HepG2 (cell line): ENCODE measurements around the gene SOAT2. TPM values are rescaled to one million over a fixed set of nuclear protein-coding genes. Genes with fewer than 3 reads are reported as not detected.
A peak's percentile ranks its signal among the peaks of the same experiment; 100 is the strongest.

ENCODE experiments used
- ETV5 ChIP-seq: IDR thresholded peaks from 2 replicates; pipeline ENCODE4 v1.6.1; 2018; ENCODE audit warnings: missing biosample characterization, missing genetic modification reagents, inconsistent platforms, borderline replicate concordance
- MED1 ChIP-seq: sonication (generic); formaldehyde crosslinking; IDR thresholded peaks from 2 replicates; pipeline ENCODE4 v1.4.0; 2020; ENCODE audit warnings: missing genetic modification reagents
- SIX1 ChIP-seq: sonication (generic); formaldehyde crosslinking; IDR thresholded peaks from 2 replicates; pipeline ENCODE4 v1.4.0; 2020; ENCODE audit warnings: missing genetic modification reagents, borderline replicate concordance
- SRSF1 ChIP-seq: fragments of 200-400 bp; formaldehyde crosslinking; optimal IDR thresholded peaks from 2 replicates; pipeline ENCODE3; 2017; ENCODE audit warnings: mild to moderate bottlenecking, low read depth, low read length, moderate library complexity
- USF2 ChIP-seq, 2 experiments: sonication (generic) in 1 of 2; formaldehyde crosslinking in 1 of 2; IDR thresholded peaks; 2 replicates each; pipeline versions ENCODE4 v1.5.1 to v1.6.1; 2011 to 2020; ENCODE audit warnings: borderline replicate concordance in 1 of 2, low read depth in 1 of 2, low read length in 1 of 2, mild to moderate bottlenecking in 1 of 2, missing genetic modification reagents in 1 of 2, moderate library complexity in 1 of 2
- ZBTB46 ChIP-seq: sonication (generic); formaldehyde crosslinking; IDR thresholded peaks from 2 replicates; pipeline ENCODE4 v1.4.0; 2020; ENCODE audit warnings: mild to moderate bottlenecking, missing genetic modification reagents, borderline replicate concordance
- ZNF207 ChIP-seq: fragments of 450-650 bp; IDR thresholded peaks from 2 replicates; pipeline ENCODE4 v1.6.1; 2016; ENCODE audit warnings: antibody characterized with exemption, borderline replicate concordance
- ZNF276 ChIP-seq: sonication (generic); formaldehyde crosslinking; IDR thresholded peaks from 2 replicates; pipeline ENCODE4 v1.4.0; 2020; ENCODE audit warnings: mild to moderate bottlenecking, low read depth, missing genetic modification reagents
- ZNF558 ChIP-seq: sonication (generic); formaldehyde crosslinking; IDR thresholded peaks from 2 replicates; pipeline ENCODE4 v1.9.0; 2022; ENCODE audit warnings: mild to moderate bottlenecking, missing genetic modification reagents, borderline replicate concordance
- ZNF614 ChIP-seq: IDR thresholded peaks from 2 replicates; pipeline ENCODE4 v1.6.1; 2018; ENCODE audit warnings: missing biosample characterization, missing genetic modification reagents, inconsistent platforms, borderline replicate concordance
- ZNF850 ChIP-seq: sonication (generic); formaldehyde crosslinking; conservative IDR thresholded peaks from 2 replicates; pipeline ENCODE4 v1.9.0; 2021; ENCODE audit warnings: mild to moderate bottlenecking, missing genetic modification reagents
- polyA plus RNA-seq, 8 experiments: library from polyadenylated mRNA; depleted of rRNA in 3 of 8; stranded (reverse) in 7 of 8; unstranded in 1 of 8; fragments of >200 nt; fragmentation: Illumina TruSeq in 4 of 8; extraction: Trizol in 4 of 8; gene quantifications; 2 replicates each; pipeline versions ENCODE4 v1.2.1 to v1.2.3, GENCODE V29; 2011 to 2016; ENCODE audit warnings: low read depth in 4 of 8, missing spikeins in 1 of 8, mixed read lengths in 1 of 8; ENCODE audit not compliant: insufficient read depth in 1 of 8
- total RNA-seq, 5 experiments: library from RNA; depleted of rRNA; stranded (reverse); fragments of >200 nt; fragmentation: Illumina TruSeq; extraction: Trizol; gene quantifications; 2 replicates each; pipeline ENCODE4 v1.2.3, GENCODE V29; 2016; ENCODE audit warnings: low read depth in 1 of 5
- TF ChIP-seq, protein P1 (sequence below): sonication (generic); formaldehyde crosslinking; IDR thresholded peaks from 2 replicates; pipeline ENCODE4 v1.9.0; 2021; ENCODE audit warnings: missing genetic modification reagents, borderline replicate concordance
- TF ChIP-seq, protein P2 (sequence below): sonication (generic); formaldehyde crosslinking; IDR thresholded peaks from 2 replicates; pipeline ENCODE4 v1.5.0; 2020; ENCODE audit warnings: mild to moderate bottlenecking, missing genetic modification reagents
- TF ChIP-seq, protein P3 (sequence below): sonication (generic); formaldehyde crosslinking; IDR thresholded peaks from 2 replicates; pipeline ENCODE4 v1.5.1; 2020; ENCODE audit warnings: missing genetic modification reagents, mild to moderate bottlenecking, borderline replicate concordance

SOAT2 gene
- total and polyA plus RNA-seq, 2 of the 13 experiments (the other 11 are each of a cell fraction or from before 2014, with no cell fraction given), result 14.9 to 108 TPM

DNA sequence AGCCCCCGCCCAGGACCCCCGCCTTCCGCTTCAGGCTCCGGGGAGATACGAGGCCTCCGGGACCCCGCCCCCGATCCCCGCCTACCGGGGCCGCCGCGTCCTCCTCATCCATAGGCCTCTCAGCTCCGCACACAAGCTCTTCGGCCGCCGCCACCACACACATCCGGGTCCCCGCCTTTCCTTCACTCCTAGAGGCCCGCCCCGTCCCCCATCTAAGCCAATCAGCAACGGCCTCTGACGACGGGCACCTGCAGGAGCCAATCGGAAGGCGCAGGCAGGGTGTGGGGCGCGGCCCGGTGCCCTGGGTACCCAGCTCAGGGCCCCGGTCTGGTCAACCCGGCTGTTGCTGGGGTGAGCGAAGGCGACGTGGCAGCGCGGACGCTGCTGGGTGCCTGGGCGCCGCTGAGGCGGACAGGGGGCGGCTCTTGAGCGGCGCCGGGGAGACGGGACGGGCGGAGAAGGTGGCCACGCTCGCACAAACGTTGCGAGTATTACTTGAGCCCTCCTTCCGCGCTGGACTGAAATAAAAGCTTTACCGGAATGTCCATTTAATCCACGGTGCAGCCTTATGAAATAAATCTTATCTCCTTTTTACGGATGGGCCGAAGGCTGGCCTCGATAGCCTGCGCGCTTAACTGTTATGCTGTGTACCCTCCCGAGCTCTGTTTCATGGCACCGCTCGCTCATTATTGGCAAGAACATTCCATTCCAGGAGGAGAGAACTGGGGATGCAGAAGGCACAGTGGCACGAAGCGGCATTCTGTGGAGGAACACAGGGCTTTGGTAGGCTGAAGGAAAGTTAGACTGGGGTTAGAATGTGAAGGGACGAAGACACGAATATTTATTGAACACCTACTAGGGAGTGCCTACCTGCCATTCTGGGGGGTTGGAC lies 23.8 kb upstream of the SOAT2 start, which contains the start of gene SPRYD3 (continued):
- TF ChIP-seq, protein P1, sequence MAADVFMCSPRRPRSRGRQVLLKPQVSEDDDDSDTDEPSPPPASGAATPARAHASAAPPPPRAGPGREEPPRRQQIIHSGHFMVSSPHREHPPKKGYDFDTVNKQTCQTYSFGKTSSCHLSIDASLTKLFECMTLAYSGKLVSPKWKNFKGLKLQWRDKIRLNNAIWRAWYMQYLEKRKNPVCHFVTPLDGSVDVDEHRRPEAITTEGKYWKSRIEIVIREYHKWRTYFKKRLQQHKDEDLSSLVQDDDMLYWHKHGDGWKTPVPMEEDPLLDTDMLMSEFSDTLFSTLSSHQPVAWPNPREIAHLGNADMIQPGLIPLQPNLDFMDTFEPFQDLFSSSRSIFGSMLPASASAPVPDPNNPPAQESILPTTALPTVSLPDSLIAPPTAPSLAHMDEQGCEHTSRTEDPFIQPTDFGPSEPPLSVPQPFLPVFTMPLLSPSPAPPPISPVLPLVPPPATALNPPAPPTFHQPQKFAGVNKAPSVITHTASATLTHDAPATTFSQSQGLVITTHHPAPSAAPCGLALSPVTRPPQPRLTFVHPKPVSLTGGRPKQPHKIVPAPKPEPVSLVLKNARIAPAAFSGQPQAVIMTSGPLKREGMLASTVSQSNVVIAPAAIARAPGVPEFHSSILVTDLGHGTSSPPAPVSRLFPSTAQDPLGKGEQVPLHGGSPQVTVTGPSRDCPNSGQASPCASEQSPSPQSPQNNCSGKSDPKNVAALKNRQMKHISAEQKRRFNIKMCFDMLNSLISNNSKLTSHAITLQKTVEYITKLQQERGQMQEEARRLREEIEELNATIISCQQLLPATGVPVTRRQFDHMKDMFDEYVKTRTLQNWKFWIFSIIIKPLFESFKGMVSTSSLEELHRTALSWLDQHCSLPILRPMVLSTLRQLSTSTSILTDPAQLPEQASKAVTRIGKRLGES, result no peak
- TF ChIP-seq MED1 (CRISPR knock-in tag) (peak; percentile 40; the same call in 1 of the 2 replicates), ZNF850 (CRISPR knock-in tag) (no peak), ZNF276 (CRISPR knock-in tag) (no peak), USF2 (IDR thresholded peaks at IDR 0.05; ENCODE audit: low read depth, low read length) (no peak), USF2 (CRISPR knock-in tag; IDR thresholded peaks at IDR 0.05; ENCODE audit: borderline replicate concordance) (no peak), ZBTB46 (no peak), SIX1 (CRISPR knock-in tag) (no peak), SRSF1 (no peak), ZNF558 (CRISPR knock-in tag) (no peak), ZNF207 (no peak), ZNF614 (CRISPR knock-in tag) (peak; percentile 21; the same call in 1 of the 2 replicates), ETV5 (CRISPR knock-in tag) (no peak; the same call in 1 of the 2 replicates)
- TF ChIP-seq, protein P2, sequence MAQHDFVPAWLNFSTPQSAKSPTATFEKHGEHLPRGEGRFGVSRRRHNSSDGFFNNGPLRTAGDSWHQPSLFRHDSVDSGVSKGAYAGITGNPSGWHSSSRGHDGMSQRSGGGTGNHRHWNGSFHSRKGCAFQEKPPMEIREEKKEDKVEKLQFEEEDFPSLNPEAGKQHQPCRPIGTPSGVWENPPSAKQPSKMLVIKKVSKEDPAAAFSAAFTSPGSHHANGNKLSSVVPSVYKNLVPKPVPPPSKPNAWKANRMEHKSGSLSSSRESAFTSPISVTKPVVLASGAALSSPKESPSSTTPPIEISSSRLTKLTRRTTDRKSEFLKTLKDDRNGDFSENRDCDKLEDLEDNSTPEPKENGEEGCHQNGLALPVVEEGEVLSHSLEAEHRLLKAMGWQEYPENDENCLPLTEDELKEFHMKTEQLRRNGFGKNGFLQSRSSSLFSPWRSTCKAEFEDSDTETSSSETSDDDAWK (CRISPR knock-in tag), result no peak
- TF ChIP-seq, protein P3, sequence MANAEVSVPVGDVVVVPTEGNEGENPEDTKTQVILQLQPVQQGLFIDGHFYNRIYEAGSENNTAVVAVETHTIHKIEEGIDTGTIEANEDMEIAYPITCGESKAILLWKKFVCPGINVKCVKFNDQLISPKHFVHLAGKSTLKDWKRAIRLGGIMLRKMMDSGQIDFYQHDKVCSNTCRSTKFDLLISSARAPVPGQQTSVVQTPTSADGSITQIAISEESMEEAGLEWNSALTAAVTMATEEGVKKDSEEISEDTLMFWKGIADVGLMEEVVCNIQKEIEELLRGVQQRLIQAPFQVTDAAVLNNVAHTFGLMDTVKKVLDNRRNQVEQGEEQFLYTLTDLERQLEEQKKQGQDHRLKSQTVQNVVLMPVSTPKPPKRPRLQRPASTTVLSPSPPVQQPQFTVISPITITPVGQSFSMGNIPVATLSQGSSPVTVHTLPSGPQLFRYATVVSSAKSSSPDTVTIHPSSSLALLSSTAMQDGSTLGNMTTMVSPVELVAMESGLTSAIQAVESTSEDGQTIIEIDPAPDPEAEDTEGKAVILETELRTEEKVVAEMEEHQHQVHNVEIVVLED (CRISPR knock-in tag), result peak; percentile 75; the same call in 1 of the 2 replicates
